Heart right ventricle (tissue), 16 donors: ENCODE results near the gene MB21D2. TPM values are rescaled to one million over a fixed set of nuclear protein-coding genes. Genes with fewer than 3 reads are reported as not detected.
A peak's percentile ranks its signal among the peaks of the same experiment; 100 is the strongest.

Experiments
- ATAC-seq, 8 donors: fragments of 200-7000 bp; cut with Tn5 transposase; one replicate each; pipeline ENCODE4 v1.9.1; 2020; ENCODE audit warnings: mild to moderate bottlenecking in 8 of 8, moderate library complexity in 8 of 8, moderate number of reproducible peaks in 1 of 8
- DNase-seq, 2 donors: peaks; one replicate each; pipeline ENCODE4 v3.0.0-alpha.2; 2020
- H3K27ac ChIP-seq, 10 donors: fragments of 200-600 bp; sonication (generic) in 2 of 10; one replicate each; pipeline versions ENCODE4 v1.5.0 to v1.8.0; 2020 to 2022; ENCODE audit warnings: mild to moderate bottlenecking in 3 of 10
- H3K27me3 ChIP-seq, 7 donors: fragments of 200-600 bp; one replicate each; pipeline ENCODE4 v1.8.0; 2021 to 2022; ENCODE audit warnings: mild to moderate bottlenecking in 2 of 7
- H3K36me3 ChIP-seq, 9 donors: fragments of 200-600 bp; sonication (generic) in 1 of 9; one replicate each; pipeline versions ENCODE4 v1.5.0 to v1.8.0; 2020 to 2022; ENCODE audit warnings: mild to moderate bottlenecking in 2 of 9
- H3K4me1 ChIP-seq, 9 donors: fragments of 200-600 bp; sonication (generic) in 1 of 9; one replicate each; pipeline versions ENCODE4 v1.5.0 to v1.8.0; 2020 to 2022; ENCODE audit warnings: mild to moderate bottlenecking in 4 of 9
- H3K4me3 ChIP-seq, 10 donors: fragments of 200-600 bp; sonication (generic) in 2 of 10; one replicate each; pipeline versions ENCODE4 v1.5.0 to v1.8.0; 2020 to 2022; ENCODE audit warnings: mild to moderate bottlenecking in 7 of 10, moderate library complexity in 2 of 10
- H3K9me3 ChIP-seq, 11 donors: fragments of 200-600 bp in 10 of 11; sonication (generic) in 2 of 11; one replicate each; pipeline versions ENCODE4 v1.5.0 to v1.8.0; 2013 to 2022; ENCODE audit warnings: mild to moderate bottlenecking in 2 of 11, control low read depth in 1 of 11, moderate library complexity in 1 of 11
- CTCF ChIP-seq, 9 donors: fragments of 200-600 bp; sonication (generic) in 2 of 9; IDR thresholded peaks; one replicate each; pipeline versions ENCODE4 v1.5.0 to v1.8.0; 2021 to 2022; ENCODE audit warnings: antibody characterized with exemption in 9 of 9, mild to moderate bottlenecking in 5 of 9, moderate library complexity in 1 of 9
- WGBS, 2 donors: extraction: QIAGEN DNeasy Blood & Tissue Kit; methylation state at CpG; one replicate each; pipeline ENCODE4 v1.1.7; 2013; ENCODE audit warnings: inconsistent platforms in 1 of 2; 5-methylcytosine and 5-hydroxymethylcytosine counted together
- intact Hi-C, 10 donors: fragments of 100-400 bp; cut with DNase I; formaldehyde crosslinking; loops; one replicate each; pipeline versions ENCODE4 v1.11.1 to v1.14.2; 2022
- polyA plus RNA-seq, 2 donors: library from polyadenylated mRNA; stranded (reverse); fragments of 200-250 nt; gene quantifications; one replicate each; pipeline ENCODE4 v1.2.3, GENCODE V29; 2013
- total RNA-seq, 10 donors: library from RNA; stranded (reverse); fragmentation: NEBNext Ultra II Directional in 3 of 10; extraction: Animal tissue kit (Norgen Biotek cat#: 25700) in 3 of 10; gene quantifications; one replicate each; pipeline versions ENCODE4 v1.2.1 to v1.2.4, GENCODE V29; 2021 to 2023
- donor health status: Arrhythmogenic right ventricular cardiomyopathy.
- donor health status: ischemic (EF 13 %, LVEDD 7.1; RV severe dilation, severe dysfunction).
- donor health status: healthy with polysubstance abuse.
- donor health status: DM: no; HTN: yes; CAD: no.
- donor health status: DM: no; HTN: no; CAD: no.
- donor health status: ischemic (EF 25% LVEDD 6.9; RV normal size, moderate dysfunction).
- donor health status: ischemic (EF 25% LVEDD 5.7; RV mildly dilated, moderate dysfunction).
- donor health status: healthy.
- donor health status: DM: yes; HTN: yes; CAD: no.
- donor health status: Ischemic cardiomyopathy.
- donor health status: ischemic (EF 35%, LVEDD 5.7; RV mildly dilated, moderate dysfunction).
- donor health status: nonischemic (EF 11% LVEDD 7.7; RV severe dilation, severe dysfunction).
- donor health status: DM: yes; HTN: yes; CAD: no.
- donor health status: PGD.
- donor health status: ischemic (EF 29% LVEDD 5.4; RV normal size, mild dysfunction).
- donor health status: nonischemic (EF 23%, LVEDD 6.1; RV moderate dilation, normal function).

MB21D2 gene
- total and polyA plus RNA-seq, 12 donors, result 0.80 to 4.4 (median 2.8) TPM

DNA sequence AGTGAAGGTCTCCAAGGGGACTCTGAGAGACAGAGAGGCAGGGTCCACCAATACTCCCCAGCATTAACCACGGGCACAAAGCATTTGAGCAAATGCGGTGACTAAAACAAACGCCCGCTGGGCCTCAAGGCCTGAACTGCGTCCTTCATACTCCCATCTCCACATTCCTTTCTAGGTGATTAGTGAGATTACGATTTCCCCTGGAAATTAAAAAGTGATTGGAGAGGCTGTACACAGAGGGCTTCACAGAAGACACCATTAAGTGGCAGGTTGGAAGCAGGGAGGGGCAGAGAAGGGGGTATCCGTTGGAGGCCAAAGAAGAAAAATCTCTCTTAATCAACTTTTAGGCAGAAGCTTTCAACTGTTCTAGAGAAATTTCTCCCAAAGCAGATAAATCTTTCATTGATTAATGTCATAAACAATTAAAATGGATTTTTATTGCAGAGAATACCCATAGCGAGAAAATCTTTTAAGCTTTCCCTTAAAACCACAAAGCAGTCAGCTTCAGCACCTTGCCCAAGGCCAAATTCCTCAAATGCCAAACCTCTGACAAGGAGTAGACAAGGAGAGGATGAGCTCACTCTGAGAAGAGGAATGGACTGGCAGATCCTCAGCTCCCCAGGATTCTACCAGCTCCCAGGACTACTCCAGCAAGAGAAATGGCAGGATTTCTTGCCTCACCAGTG lies 38.2 kb downstream of the MB21D2 start:
- intact Hi-C loops, result no loop called here
- Histone ChIP-seq H3K9me3 (no peaks in the 10 kb centered on the region), H3K27ac (no peak overlapping the region), H3K4me1 (peaks cover 0 to 16% (median 7%) of the 10 kb centered on the region in 9 donors), H3K27me3 (no peaks in the 10 kb centered on the region), H3K36me3 (no peaks in the 10 kb centered on the region), H3K4me3 (no peak overlapping the region)
- no peak for TF ChIP-seq CTCF (IDR thresholded peaks at IDR 0.05)
- WGBS, 2 donors, result 77 to 85% methylated on average over 8 of the region's 8 CpGs
- ATAC-seq, result peak in 6 of 8 donors; percentile 37 to 81 (median 65)
- no peak for DNase-seq

DNA sequence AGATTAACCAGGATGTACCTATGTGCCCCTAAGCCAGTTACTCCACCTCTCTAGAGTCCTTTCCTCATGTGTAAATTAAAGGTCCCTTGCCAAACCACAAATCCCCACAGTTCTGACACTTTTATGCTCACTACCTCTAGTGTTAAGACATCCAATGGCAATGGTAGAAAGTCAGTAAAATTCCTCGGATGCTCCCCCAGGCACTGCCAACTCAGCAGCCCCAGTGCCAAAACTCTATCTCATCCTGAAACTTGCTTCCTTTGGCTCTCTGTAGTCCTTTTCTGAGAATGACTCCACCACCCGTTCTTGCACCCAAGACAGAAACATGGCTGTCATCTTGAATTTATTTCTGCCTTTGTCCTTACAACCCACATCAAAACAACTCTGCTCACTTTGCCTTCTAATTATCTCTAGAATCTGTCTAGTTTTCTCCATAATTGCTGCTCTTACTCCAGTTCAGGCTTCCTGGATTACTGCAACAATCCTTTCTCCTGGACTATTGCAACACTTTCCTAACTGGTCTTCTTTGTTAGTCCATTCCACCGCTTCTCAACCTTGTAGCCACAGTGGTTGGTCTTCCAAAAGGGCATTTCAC lies 41.6 kb downstream of the MB21D2 start:
- TF ChIP-seq CTCF (IDR thresholded peaks at IDR 0.05), result no peak
- ATAC-seq (no peak), DNase-seq (no peak)
- Histone ChIP-seq H3K9me3 (no peaks in the 10 kb centered on the region), H3K4me3 (no peak overlapping the region), H3K27ac (no peak overlapping the region), H3K36me3 (no peaks in the 10 kb centered on the region), H3K4me1 (peaks cover 0 to 15% (median 10%) of the 10 kb centered on the region in 9 donors), H3K27me3 (no peaks in the 10 kb centered on the region)
- intact Hi-C loops, result no loop called here
- WGBS, 2 donors, result 75 to 87% methylated on average over 3 of the region's 3 CpGs

GRCh38 chr3:192870822-192871221 lies 46.8 kb downstream of the MB21D2 start:
- intact Hi-C loops, result loop anchor here in 1 of 10 donors (5.0 kb wide), 1 partner anchor 34 kb away; no protein-coding TSS in a partner anchor
- no peak for TF ChIP-seq CTCF (IDR thresholded peaks at IDR 0.05)
- Histone ChIP-seq H3K4me3 (no peak overlapping the region), H3K9me3 (no peaks in the 10 kb centered on the region), H3K27ac (no peak overlapping the region), H3K36me3 (no peaks in the 10 kb centered on the region), H3K27me3 (no peaks in the 10 kb centered on the region), H3K4me1 (peaks cover 8 to 47% (median 23%) of the 10 kb centered on the region in 9 donors)
- 37 to 51% methylated on average over 5 of the region's 5 CpGs for WGBS, 2 donors
- DNase-seq (no peak), ATAC-seq (peak in 6 of 8 donors; percentile 5 to 86 (median 34))

DNA sequence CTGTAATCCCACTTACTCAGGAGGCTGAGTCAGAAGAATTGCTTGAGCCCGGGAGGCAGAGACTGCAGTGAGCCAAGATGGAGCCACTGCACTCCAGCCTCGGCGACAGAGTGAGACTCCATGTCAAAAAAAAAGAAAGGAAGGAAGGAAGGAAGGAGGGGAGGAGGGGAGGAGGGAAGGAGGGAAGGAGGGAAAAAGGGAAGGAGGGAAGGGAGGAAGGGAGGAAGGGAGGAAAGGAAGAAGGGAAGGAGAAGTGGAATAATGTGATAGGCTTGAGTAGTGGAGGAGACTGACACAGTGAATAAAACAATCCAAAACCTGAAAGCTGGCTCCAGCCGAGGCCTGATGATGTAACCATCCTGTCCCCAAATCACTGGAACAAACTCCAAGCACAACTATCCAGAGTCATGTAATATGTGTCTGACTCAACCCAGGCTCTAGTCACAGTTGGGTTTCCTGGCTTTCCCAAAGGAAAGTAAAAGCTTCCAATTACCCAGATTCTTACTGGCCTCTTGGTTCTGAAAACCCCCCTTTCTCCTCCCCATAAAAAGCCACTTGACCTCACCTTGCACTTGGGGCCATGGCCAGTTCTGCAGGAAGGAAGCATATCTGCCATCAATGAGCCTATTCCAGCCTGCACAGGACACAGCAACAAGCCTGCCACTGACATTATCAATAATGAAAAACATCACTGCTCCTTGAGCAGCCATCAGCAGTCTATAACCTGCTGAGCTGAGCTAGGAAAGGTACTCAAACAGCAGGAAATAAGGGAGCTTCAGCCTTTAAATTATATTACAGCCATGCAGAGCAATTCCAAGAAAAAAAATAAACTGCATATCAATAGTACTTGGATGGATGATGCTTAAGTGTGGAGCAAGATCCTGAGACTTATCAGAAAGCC lies 48.3 kb downstream of the MB21D2 start:
- no peak for TF ChIP-seq CTCF (IDR thresholded peaks at IDR 0.05)
- H3K27ac ChIP-seq, result peak overlapping the region in 4 of 10 donors; percentile 35 to 62 (median 52)
- ATAC-seq, result peak; percentile 72 to 87 (median 80)
- peaks cover 8 to 61% (median 32%) of the 10 kb centered on the region in 9 donors for H3K4me1 ChIP-seq
- no peaks in the 10 kb centered on the region for H3K36me3 ChIP-seq
- no peaks in the 10 kb centered on the region for H3K9me3 ChIP-seq
- WGBS, 2 donors, result 42 to 55% methylated on average over 4 of the region's 4 CpGs
- intact Hi-C loops, result loop anchor here in 4 of 10 donors (5.0 to 10.0 kb wide), 3 partner anchors 32 to 48 kb away; partner anchors contain the start of gene MB21D2 (in 3 of the 4)
- no peaks in the 10 kb centered on the region for H3K27me3 ChIP-seq
- no peak overlapping the region for H3K4me3 ChIP-seq
- DNase-seq, result peak in 1 of 2 donors; percentile 53
